ENCODE results near the gene PLCL2.

Gene PLCL2

DNA sequence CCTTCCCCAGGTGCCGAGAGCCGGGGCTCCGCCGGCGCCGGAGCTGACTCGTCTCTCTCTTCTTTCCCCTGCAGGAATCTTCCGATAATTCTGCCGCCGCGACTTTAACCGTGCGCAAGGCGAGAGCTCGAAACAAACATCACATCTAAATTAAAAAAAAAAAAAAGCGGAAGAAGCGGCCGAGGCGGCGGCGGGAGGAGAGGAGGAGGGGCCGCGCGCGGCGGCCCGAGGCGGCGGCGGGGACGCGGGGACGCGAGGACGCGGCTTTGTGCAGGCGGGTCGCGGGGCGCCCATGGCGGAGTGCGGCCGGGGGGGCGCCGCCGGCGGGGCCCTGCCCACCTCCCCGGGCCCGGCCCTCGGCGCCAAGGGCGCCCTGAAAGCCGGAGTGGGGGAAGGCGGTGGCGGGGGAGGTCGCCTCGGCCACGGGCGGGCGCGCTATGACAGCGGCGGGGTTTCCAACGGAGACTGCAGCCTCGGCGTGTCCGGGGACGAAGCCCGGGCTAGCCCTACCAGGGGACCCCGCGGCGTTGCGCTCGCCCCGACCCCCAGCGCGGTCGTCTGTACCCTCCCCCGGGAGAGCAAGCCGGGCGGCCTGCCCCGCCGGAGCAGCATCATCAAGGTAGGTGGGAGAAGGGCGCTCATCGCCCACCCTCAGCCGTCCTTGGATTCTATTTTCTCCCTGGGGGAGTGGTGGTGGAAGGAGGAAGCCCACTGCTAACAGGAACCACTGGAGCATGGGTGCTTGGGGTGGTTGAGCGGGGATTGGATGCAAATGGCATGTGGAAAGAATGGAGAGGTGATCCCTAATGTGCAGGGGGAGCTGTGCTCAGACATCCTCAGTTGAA, at the start of gene PLCL2:
Gene PLCL2, plus strand, starts transcription at position 208 of the 845 bp plus-strand sequence. Its CDS starts 85 bp downstream, at position 293.
- H3K36me3 ChIP-seq (replicated peaks) = peaks cover 9% of the 10 kb centered on the region
- peak; percentile 24 to 74 for DNase-seq (ENCODE audit: low spot score in 2 of 2)
- H3K4me3 ChIP-seq = peak within 1 kb of the TSS; percentile 69
- peaks cover 55% of the 10 kb centered on the region for H3K4me1 ChIP-seq
- in situ Hi-C loops (cut with MboI; ENCODE audit: low sequenced_read_pairs) = no loop called here
- no peaks in the 10 kb centered on the region for H3K27me3 ChIP-seq (ENCODE audit: low read depth)
- H3K9me3 ChIP-seq = no peaks in the 10 kb centered on the region

DNA sequence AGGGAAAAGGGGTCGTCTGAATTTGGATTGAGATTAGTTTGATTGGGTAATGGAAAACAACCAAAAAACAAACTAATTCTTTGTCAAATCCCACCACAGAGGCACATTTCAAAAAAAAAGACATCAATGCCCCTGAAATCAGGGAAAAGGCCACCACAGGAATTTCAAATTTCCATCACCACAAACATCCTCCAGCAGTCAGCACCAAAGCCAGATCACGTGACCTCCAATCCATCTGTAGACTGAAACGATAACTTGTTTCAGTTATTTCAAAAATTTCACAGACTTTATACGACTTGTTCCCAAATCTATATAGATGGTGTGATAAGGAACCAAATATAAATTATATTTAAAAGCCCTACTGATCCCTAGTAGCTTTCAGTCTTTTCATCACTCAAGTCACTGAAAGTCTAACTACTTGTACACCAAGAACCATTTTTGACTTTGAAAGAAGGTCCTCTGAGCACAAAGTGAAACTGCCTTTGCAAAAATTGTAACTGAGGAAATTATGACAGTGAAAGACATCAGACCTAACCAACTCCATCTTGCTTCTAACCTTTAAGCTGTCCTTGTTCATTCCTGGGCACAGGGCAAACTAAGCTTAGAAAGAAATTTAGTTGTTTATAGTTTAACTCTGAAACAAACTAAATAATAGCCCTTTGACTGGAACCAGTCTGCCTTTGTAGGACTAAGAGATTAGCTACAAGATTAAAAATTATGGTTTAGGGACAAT, 48.1 kb upstream of the PLCL2 start:
- DNase-seq (ENCODE audit: low spot score in 2 of 2) = no peak
- H3K9me3 ChIP-seq = no peaks in the 10 kb centered on the region
- peaks cover 64% of the 10 kb centered on the region for H3K4me1 ChIP-seq
- no peaks in the 10 kb centered on the region for H3K27me3 ChIP-seq (ENCODE audit: low read depth)
- in situ Hi-C loops (cut with MboI; ENCODE audit: low sequenced_read_pairs) = no loop called here
- no peaks in the 10 kb centered on the region for H3K36me3 ChIP-seq (replicated peaks)
- H3K4me3 ChIP-seq = no peak overlapping the region

DNA sequence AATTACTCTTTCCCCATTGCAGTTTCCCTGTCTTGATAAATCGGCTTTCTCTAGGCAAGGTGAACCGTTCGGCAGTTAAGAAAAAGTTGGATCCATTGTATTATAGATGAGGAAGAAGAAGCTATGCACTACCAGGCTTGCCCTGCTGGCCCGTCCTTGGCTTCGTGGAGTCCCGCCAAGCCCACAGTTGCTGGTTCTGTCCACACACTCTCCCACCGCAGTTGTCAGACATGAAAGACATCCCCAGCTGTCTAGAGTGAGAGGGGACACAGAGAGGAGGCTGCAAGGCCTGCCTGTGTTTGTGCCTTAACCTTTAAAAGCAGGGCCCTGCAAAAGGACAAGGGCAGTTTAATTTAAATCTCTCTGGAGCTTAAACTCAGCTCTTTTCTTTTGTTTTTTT, 47.2 kb upstream of the PLCL2 start:
- peaks cover 68% of the 10 kb centered on the region for H3K4me1 ChIP-seq
- H3K36me3 ChIP-seq (replicated peaks) = no peaks in the 10 kb centered on the region
- no peaks in the 10 kb centered on the region for H3K27me3 ChIP-seq (ENCODE audit: low read depth)
- no peak overlapping the region for H3K4me3 ChIP-seq
- in situ Hi-C loops (cut with MboI; ENCODE audit: low sequenced_read_pairs) = no loop called here
- H3K9me3 ChIP-seq = no peaks in the 10 kb centered on the region
- peak; percentile 8 to 52 for DNase-seq (ENCODE audit: low spot score in 2 of 2)

DNA sequence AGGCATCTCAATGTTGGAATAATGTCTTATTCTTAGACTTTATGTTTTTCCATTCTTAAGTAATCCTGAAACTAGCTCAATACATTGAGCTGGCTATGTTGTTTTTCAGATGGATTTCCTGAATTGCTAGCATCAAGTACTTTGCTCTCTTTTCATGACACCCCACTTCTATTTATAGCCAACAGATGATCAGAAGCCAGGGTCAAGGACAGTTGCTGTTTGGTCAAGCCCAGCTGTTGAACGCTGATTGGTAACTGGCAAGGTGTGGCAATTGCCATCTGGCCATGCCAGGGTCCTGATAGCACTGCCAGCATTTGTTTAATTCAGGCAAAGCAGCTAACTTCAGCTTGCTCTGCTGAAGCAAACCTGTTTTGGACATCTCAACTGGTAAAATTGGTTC, 46.2 kb upstream of the PLCL2 start:
- peak in 1 of 2 experiments; percentile 20 for DNase-seq (ENCODE audit: low spot score in 2 of 2)
- Histone ChIP-seq H3K4me3 (no peak overlapping the region), H3K4me1 (peaks cover 61% of the 10 kb centered on the region), H3K9me3 (no peaks in the 10 kb centered on the region), H3K36me3 (replicated peaks) (no peaks in the 10 kb centered on the region), H3K27me3 (ENCODE audit: low read depth) (no peaks in the 10 kb centered on the region)
- in situ Hi-C loops (cut with MboI; ENCODE audit: low sequenced_read_pairs) = no loop called here

DNA sequence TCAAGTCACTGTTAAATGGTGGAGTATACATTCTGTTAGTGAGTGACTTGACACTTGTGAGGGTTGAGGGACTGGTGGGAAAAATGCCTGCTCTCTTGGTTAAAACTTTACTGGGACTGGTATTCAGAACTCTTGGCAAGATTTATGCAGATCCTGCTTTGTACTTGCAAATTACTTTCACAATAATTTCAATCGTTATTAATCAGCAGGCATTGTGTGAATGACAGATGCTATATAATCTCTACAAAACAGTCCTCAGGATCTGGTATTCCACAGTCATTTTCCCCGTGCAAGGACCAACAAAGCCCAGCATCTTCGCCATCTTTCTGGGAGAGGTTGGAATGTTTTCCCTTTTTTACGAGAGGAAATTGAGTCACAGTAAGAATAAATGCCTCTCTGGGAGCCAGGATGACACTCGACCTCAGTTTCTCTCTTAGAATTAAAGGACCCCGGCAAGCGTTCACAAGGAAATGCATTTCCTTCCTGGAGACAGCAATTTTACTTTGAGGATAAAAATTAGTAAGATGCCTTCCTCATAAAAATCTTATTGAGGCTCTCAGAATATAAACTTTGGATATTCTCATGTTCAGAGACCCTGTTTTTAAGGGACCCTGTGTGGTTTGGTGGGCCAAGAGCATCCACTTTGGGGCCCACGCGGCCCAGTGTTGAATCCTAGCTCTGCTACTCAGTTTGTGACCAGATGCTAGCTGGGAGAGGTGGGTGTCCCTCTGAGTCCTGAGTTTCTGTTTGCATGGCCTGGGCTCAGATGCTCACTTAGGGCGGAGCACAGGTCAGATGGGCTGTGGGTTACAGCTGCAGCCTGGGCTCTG, 45.3 kb upstream of the PLCL2 start:
- peak; percentile 77 to 98 for DNase-seq (ENCODE audit: low spot score in 2 of 2)
- in situ Hi-C loops (cut with MboI; ENCODE audit: low sequenced_read_pairs) = no loop called here
- no peaks in the 10 kb centered on the region for H3K9me3 ChIP-seq
- H3K4me3 ChIP-seq = no peak overlapping the region
- H3K27me3 ChIP-seq (ENCODE audit: low read depth) = no peaks in the 10 kb centered on the region
- no peaks in the 10 kb centered on the region for H3K36me3 ChIP-seq (replicated peaks)
- peaks cover 53% of the 10 kb centered on the region for H3K4me1 ChIP-seq

DNA sequence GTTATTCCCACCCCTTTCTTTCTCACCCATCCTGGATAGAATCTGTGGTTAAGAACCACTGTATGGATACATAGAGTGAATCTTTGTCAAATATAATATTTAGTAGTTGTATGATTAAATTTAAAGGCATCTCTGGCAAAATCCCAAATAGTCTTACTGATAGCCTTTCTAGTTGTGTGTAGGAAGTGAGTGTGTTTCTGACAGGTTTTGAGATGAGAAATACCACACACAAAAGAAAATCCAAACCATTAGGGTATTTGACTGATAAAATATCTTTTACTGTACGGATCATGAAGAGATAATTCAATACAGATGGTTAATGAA, 44.7 kb upstream of the PLCL2 start:
- peaks cover 53% of the 10 kb centered on the region for H3K4me1 ChIP-seq
- no peaks in the 10 kb centered on the region for H3K27me3 ChIP-seq (ENCODE audit: low read depth)
- H3K36me3 ChIP-seq (replicated peaks) = no peaks in the 10 kb centered on the region
- no peak overlapping the region for H3K4me3 ChIP-seq
- H3K9me3 ChIP-seq = no peaks in the 10 kb centered on the region
- in situ Hi-C loops (cut with MboI; ENCODE audit: low sequenced_read_pairs) = no loop called here
- no peak for DNase-seq (ENCODE audit: low spot score in 2 of 2)

DNA sequence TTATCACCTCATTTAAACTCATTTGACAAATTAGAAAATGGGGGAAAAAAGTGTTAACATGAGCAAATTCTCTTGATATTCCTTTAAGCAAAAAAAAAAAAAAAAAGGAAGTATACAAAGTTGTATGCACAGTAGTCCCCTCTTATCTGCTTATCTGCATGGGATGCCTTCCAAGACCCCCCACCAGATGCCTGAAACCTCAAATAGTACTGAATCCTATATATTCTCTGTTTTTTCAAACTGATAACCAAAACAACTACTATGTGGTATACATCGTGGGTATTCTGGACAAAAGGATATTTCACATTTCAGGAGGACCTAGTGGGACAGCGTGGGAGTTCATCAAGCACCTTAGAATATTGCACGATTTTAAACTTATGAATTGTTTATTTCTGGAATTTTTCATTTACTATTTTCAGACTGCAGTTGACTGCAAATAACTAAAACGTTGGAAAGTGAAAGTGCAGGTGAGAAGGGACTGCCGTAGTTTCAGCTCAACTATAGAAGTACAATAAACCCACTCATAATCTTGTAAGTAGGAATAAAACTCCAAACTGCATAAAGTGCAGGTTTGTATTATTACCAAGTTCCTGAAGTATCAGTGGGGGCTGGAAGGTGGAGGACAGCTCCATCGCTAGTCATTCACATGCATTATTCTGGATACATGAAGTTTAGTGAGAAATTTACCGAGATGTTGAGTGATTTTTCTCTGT, 43.6 kb upstream of the PLCL2 start:
- DNase-seq (ENCODE audit: low spot score in 2 of 2) = peak in 1 of 2 experiments; percentile 11
- Histone ChIP-seq H3K27me3 (ENCODE audit: low read depth) (no peaks in the 10 kb centered on the region), H3K36me3 (replicated peaks) (no peaks in the 10 kb centered on the region), H3K4me1 (peaks cover 52% of the 10 kb centered on the region), H3K9me3 (no peaks in the 10 kb centered on the region), H3K4me3 (peak overlapping the region; percentile 2; the same call in 1 of the 2 replicates)
- in situ Hi-C loops (cut with MboI; ENCODE audit: low sequenced_read_pairs) = no loop called here

DNA sequence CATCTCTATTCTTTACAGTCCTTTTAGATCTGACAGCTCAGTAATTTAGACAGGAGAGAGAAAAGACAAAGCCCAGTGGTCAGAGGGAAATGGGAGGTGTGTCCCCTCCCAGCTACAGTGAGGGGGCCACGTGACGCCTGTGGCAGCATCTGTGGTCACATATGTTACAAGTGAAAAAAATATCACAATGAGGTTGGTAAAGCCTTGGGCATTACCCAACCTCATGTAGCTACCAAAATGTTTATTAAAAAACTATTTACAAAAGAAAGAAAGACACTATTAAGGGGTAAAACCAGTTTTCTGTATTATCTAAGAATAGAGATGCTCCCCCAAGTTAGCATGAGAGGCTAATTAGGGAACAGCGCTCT, 42.9 kb upstream of the PLCL2 start:
- no peaks in the 10 kb centered on the region for H3K36me3 ChIP-seq (replicated peaks)
- H3K9me3 ChIP-seq = no peaks in the 10 kb centered on the region
- peak in 1 of 2 experiments; percentile 35 for DNase-seq (ENCODE audit: low spot score in 2 of 2)
- no peaks in the 10 kb centered on the region for H3K27me3 ChIP-seq (ENCODE audit: low read depth)
- peaks cover 47% of the 10 kb centered on the region for H3K4me1 ChIP-seq
- H3K4me3 ChIP-seq = no peak overlapping the region
- in situ Hi-C loops (cut with MboI; ENCODE audit: low sequenced_read_pairs) = no loop called here

DNA sequence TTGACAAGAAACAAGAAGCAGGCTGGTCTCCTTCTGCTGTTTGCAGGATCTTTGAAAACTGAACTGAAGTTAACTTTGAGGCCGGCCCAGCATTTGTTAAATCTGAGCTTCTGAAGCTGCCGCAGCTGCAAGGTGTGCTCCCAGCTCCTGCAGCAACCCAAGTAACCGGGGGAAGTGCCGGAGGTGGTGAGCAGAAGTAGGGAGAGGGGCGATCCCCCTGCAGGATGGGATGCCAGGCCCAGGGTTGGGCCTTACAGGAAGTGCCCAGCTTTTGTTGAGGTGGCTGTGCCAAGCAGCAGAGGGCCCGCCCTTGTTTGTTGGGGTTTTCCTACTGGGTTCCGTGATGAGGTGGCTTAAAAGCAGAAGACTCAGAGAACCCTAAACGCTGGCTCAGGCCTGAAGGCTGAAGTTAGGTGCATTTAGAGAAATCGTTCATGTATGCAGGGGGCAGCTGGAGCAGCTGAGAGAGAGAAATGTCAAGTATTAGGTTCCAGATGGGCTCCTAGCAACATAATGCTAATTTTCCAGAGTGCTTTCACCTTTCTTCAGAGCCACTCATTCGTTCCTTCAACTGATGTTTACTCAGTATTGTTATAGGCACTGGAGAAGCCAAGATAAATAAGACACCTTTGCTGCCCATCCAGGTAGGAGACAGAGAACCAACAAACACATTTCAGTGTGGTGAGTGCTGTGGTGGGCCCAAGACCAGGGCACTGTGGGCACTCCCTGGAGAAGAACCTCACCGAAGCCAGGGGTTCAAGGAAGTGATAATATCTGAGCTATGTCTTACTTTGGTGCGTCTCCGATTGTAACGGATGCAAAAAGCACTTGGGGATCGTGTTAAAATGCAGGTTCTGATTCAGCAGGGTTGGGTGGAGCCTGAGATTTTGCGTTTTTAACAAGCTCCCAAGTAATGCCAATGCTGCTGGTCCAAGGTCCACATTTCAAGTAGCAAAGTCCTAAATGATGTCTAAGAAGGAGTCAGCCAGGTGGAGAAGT, 42.2 kb upstream of the PLCL2 start:
- Histone ChIP-seq H3K36me3 (replicated peaks) (no peaks in the 10 kb centered on the region), H3K27me3 (ENCODE audit: low read depth) (no peaks in the 10 kb centered on the region), H3K4me1 (peaks cover 40% of the 10 kb centered on the region), H3K4me3 (no peak overlapping the region), H3K9me3 (no peaks in the 10 kb centered on the region)
- no peak for DNase-seq (ENCODE audit: low spot score in 2 of 2)
- in situ Hi-C loops (cut with MboI; ENCODE audit: low sequenced_read_pairs) = no loop called here

DNA sequence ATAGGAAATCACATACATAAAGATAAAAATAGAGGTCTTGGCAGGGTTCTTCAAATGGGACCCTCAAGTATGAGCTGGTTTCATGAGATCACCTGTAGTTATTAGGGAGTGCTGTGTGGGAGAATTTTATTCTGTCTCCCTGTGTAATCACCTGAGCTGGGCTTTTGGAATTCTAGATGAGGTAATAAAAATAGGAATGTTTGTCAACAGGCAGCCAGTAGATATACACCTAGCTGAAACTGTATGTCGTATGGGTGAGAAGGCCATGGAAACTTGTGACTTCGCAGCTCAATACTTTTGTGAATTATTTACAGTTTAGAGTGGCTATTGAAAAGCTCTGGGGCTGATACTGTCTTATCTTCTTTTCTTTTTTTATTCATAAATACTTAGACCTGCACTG, 40.5 kb upstream of the PLCL2 start:
- H3K36me3 ChIP-seq (replicated peaks) = no peaks in the 10 kb centered on the region
- no peak for DNase-seq (ENCODE audit: low spot score in 2 of 2)
- H3K4me3 ChIP-seq = no peak overlapping the region
- H3K4me1 ChIP-seq = peaks cover 28% of the 10 kb centered on the region
- no peaks in the 10 kb centered on the region for H3K27me3 ChIP-seq (ENCODE audit: low read depth)
- in situ Hi-C loops (cut with MboI; ENCODE audit: low sequenced_read_pairs) = no loop called here
- H3K9me3 ChIP-seq = no peaks in the 10 kb centered on the region

DNA sequence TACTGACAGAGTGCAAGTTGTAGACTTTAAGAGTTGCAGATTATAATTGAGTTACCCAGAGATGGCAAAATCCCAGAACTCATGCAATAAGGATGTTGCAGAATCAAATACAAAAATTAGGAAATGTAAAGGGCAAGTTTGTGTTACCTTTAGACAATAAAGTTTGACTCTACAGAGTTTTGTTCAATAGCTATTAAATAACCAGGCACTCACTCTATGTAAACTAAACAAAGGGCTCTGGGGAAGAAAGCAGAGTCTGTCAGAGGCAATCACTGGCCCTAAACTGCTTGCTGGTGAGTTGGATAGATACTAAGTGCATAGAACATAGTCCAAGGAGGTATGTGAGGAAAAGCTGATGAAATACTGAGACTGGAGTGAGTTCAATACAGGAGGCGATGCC, 40.0 kb upstream of the PLCL2 start:
- Histone ChIP-seq H3K27me3 (ENCODE audit: low read depth) (no peaks in the 10 kb centered on the region), H3K9me3 (no peaks in the 10 kb centered on the region), H3K36me3 (replicated peaks) (no peaks in the 10 kb centered on the region), H3K4me1 (peaks cover 29% of the 10 kb centered on the region), H3K4me3 (no peak overlapping the region)
- in situ Hi-C loops (cut with MboI; ENCODE audit: low sequenced_read_pairs) = no loop called here
- DNase-seq (ENCODE audit: low spot score in 2 of 2) = no peak

DNA sequence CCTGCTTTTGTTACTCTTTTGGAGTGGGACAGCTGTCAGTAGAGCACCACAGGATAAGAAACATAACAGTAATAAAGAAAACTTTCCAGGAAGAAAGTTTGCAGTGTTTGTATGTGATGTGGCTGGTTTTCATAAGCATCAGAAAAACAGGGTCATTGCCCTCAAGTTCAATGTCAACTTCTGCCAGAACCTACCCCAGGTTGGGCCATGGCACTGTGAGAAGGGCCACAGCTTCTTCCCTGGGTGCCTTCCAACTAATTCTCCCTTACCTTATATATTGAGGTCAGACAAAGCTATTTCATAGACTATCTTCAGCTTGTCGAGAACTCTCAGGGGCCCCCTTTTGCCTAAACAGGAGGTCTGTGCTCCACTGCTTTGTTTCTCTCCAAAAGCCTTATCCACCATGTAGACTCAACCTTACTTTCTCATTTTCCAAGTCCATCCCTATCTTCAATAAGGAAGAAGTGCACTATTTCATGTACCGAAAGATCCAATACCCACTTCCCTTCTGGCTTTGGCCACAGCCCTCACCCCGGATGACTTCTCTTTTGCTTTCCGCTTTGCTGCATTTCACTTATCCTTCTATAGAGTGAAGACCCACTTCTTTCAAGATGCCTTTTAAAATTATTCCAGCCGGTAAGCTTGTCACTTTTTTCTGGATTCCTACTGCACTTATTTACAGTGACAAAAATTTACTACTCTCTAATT, 38.2 kb upstream of the PLCL2 start:
- Histone ChIP-seq H3K27me3 (ENCODE audit: low read depth) (no peaks in the 10 kb centered on the region), H3K36me3 (replicated peaks) (no peaks in the 10 kb centered on the region), H3K4me3 (no peak overlapping the region), H3K9me3 (no peaks in the 10 kb centered on the region), H3K4me1 (peaks cover 15% of the 10 kb centered on the region)
- no peak for DNase-seq (ENCODE audit: low spot score in 2 of 2)
- in situ Hi-C loops (cut with MboI; ENCODE audit: low sequenced_read_pairs) = no loop called here
